ENCODE results near the gene SERPINA5. TPM values are rescaled to one million over a fixed set of nuclear protein-coding genes. Genes with fewer than 3 reads are reported as not detected.

The SERPINA5 gene
- total and polyA plus RNA-seq, 2 of the 8 experiments (the other 6 are each of a cell fraction or from before 2014, with no cell fraction given), result 1.8 to 1.9 TPM

- FAIRE-seq (no peak), DNase-seq (ENCODE audit: low read depth in 1 of 2, low spot score in 2 of 2) (no peak)
- Histone ChIP-seq H4K5ac (ENCODE audit: insufficient read length, low read depth, low read length) (no peak overlapping the region), H2AFZ (ENCODE audit: low read length) (no peak overlapping the region), H3K9ac (replicated peaks in 1 of 4; ENCODE audit: extremely low read depth in 1 of 4, low read depth in 3 of 4, low read length in 3 of 4) (no peak overlapping the region), H2BK15ac (ENCODE audit: low read length) (no peak overlapping the region), H3K27me3 (replicated peaks in 1 of 4; ENCODE audit: control insufficient read depth in 3 of 4, extremely low read depth in 1 of 4, insufficient read depth in 3 of 4, low read length in 3 of 4) (no peaks in the 10 kb centered on the region), H3K4me2 (ENCODE audit: insufficient read depth in 1 of 2, low read depth in 2 of 2, low read length in 2 of 2) (no peak overlapping the region), H3K4me3 (ENCODE audit: extremely low read depth in 1 of 4, insufficient read depth in 2 of 4, low read depth in 3 of 4, low read length in 4 of 4) (no peak overlapping the region), H3K14ac (ENCODE audit: insufficient read length) (no peak overlapping the region), H2BK120ac (replicated peaks; ENCODE audit: low read depth, low read length) (no peak overlapping the region), H4K8ac (ENCODE audit: extremely low read depth, insufficient read depth, low read length) (no peak overlapping the region; the same call in 1 of the 2 replicates), H3K56ac (replicated peaks; ENCODE audit: insufficient read length, low read depth, low read length) (no peak overlapping the region), H3K23ac (ENCODE audit: insufficient read length) (no peak overlapping the region), H3K4me1 (replicated peaks in 1 of 4; ENCODE audit: control insufficient read depth in 3 of 4, insufficient read depth in 4 of 4, low read length in 3 of 4) (no peaks in the 10 kb centered on the region), H4K91ac (replicated peaks; ENCODE audit: insufficient read length, low read length) (no peak overlapping the region), H3K79me2 (ENCODE audit: control insufficient read depth in 1 of 2, insufficient read depth in 2 of 2, low read length in 2 of 2) (no peaks in the 10 kb centered on the region), H3K36me3 (ENCODE audit: control insufficient read depth in 2 of 4, insufficient read depth in 4 of 4, low read length in 3 of 4) (no peaks in the 10 kb centered on the region), H2BK12ac (ENCODE audit: low read depth, low read length) (no peak overlapping the region), H3K18ac (ENCODE audit: extremely low read depth, low read length) (no peak overlapping the region), H2BK20ac (ENCODE audit: low read length) (no peak overlapping the region), H3K23me2 (ENCODE audit: low read depth, low read length) (no peaks in the 10 kb centered on the region), H3K27ac (ENCODE audit: low read depth, low read length) (no peak overlapping the region), H3K79me1 (ENCODE audit: low read depth, low read length) (no peaks in the 10 kb centered on the region), H3K9me3 (ENCODE audit: insufficient read depth in 2 of 2, low read depth in 1 of 2, low read length in 1 of 2) (no peaks in the 10 kb centered on the region), H4K20me1 (replicated peaks in 1 of 2; ENCODE audit: control insufficient read depth in 1 of 2, insufficient read depth in 2 of 2, low read length in 2 of 2) (no peaks in the 10 kb centered on the region), H2BK5ac (ENCODE audit: low read depth, low read length) (no peak overlapping the region), H3K4ac (replicated peaks; ENCODE audit: insufficient read length, low read depth, low read length) (no peak overlapping the region), H2AK5ac (ENCODE audit: low read depth, low read length) (no peak overlapping the region)
- POLR2A ChIA-PET (ENCODE audit: partially characterized antibody), result no interaction called here
- CTCF ChIA-PET (ENCODE audit: partially characterized antibody), result interaction anchor here (0.7 to 1.9 kb wide), 6 partner anchors 9 to 222 kb away, joined by 3 to 10 read pairs (median 4); no protein-coding TSS in a partner anchor
- no peak for TF ChIP-seq YY1 (IDR thresholded peaks at IDR 0.05; ENCODE audit: low read depth, low read length)
- TF ChIP-seq BACH1 (IDR thresholded peaks at IDR 0.05; ENCODE audit: low read length), result no peak
- TF ChIP-seq RFX5 (IDR thresholded peaks at IDR 0.05; ENCODE audit: borderline replicate concordance, low read depth, low read length), result no peak
- no peak for TF ChIP-seq SP4 (IDR thresholded peaks at IDR 0.05; ENCODE audit: low read length)
- TF ChIP-seq NRF1 (IDR thresholded peaks at IDR 0.05; ENCODE audit: low read depth, low read length), result no peak
- WGBS, 2 experiments (ENCODE audit: extremely low coverage in 1 of 2, insufficient coverage in 1 of 2, insufficient read length in 1 of 2, insufficient replicate concordance in 2 of 2, low coverage in 1 of 2, low lambda C conversion rate in 2 of 2, missing lambda C conversion rate in 1 of 2), result 98% methylated on average over 9 of the region's 9 CpGs; no CpG with 5 or more reads in 1 of the 2 experiments
Measured at GRCh38 chr14:94568186-94568585, 13.0 kb upstream of the SERPINA5 start.

All from H1 (cell line).